DOHH2 (cell line): Measurements from ENCODE around the gene RRM1.

Source experiments
- CTCF ChIP-seq: fragments of 200-600 bp; sonication (generic); IDR thresholded peaks from one replicate; pipeline ENCODE4 v1.5.1; 2014; ENCODE audit warnings: antibody characterized with exemption, mild to moderate bottlenecking, low read depth, low read length; ENCODE audit not compliant: poor library complexity, severe bottlenecking
- EZH2phosphoT487 ChIP-seq: fragments of 200-600 bp; sonication (generic); IDR thresholded peaks from 2 replicates; pipeline ENCODE4 v1.6.1; 2017; ENCODE audit warnings: borderline replicate concordance, mild to moderate bottlenecking, antibody characterized with exemption, low read length, moderate library complexity, mixed read lengths

DNA sequence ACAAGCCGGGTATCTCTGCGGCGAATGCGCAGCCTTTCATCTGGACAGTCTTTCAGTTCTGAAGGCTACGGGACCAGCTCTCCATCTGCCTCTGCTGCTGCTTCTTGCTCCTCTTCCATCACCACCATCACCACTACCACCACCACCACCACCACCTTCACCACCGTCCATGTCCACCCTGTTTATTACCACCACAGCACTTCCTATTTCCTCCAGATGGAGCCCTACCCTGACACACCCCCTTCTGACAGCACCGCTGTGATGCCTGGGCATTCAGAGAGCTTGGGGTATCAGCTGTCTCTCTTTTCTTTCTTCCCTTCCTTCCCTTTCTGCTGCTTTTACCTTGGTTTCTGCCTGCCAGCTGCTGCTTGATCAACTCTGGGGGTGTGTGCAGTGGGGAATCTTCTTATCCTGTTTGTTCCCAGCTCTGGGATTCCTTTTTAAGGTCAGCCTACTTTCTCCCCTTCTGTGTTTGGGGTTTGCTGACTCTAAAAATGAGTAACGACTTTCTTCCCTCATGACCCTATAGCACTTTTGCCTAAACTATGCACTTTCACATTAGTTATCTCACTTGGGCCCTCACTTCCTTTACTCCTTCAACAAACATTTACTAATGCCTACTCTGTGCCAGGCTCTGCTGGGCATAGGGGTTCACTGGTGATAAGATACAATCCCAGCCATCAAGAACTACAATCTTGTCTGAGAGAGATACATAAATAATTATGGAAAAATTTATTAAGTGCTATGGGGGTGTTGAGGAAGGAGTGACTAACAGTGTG lies 7.8 kb upstream of the RRM1 start:
- TF ChIP-seq CTCF: no peak
- TF ChIP-seq EZH2phosphoT487: no peak
